SU-DHL-6 (cell line): ENCODE measurements around the gene SLF2.

ENCODE experiments used
- CTCF ChIP-seq: fragments of 200-600 bp; sonication (generic); IDR thresholded peaks from one replicate; pipeline ENCODE4 v1.5.1; 2017; ENCODE audit warnings: antibody characterized with exemption, mild to moderate bottlenecking, low read length, moderate library complexity; ENCODE audit not compliant: insufficient read depth, poor library complexity, severe bottlenecking
- EZH2phosphoT487 ChIP-seq: fragments of 200-600 bp; sonication (generic), shearing (Covaris generic); conservative IDR thresholded peaks from 2 replicates; pipeline ENCODE4 v1.6.1; 2018; ENCODE audit warnings: mild to moderate bottlenecking, antibody characterized with exemption, low read length, moderate library complexity, mixed read lengths

DNA sequence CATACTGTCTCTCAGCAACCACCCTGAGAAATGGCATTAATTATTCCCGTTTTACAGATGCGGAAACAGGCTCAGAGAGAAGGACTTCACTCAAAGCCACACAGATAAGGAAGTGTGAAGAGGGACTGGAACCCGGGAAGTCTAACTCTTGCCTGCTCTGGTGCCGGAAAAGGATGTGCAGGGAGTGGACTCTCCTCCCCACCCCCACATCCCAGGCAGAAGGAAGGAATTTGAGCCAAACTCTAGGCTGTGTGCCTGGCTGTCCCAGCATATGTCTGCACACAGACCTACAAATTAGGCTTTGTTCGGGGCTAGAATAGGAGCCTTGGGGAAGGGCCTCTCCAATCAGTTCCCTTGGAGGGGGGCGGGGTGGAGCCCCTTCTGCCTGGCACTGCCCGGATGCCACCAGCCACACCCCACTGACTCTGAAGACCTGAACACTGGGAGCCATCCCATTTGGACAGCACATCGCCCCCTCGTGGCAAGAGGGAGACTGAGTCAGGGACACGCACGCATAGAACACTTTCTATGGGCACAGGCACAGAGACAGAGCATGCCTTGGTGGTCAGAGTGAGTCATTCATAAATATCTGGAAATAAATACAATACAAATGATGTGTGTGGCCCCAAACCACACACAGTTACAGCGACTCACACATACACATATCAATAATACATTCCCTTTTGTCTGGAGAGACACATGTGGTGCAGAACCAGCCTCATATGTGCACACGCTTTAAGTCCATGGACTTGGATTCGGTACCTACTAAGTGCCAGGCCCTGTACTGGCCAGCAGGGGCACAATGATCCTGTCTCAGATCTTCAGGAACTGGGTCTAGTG, 100.0 kb downstream of the SLF2 start:
- TF ChIP-seq CTCF (peak; percentile 97), EZH2phosphoT487 (no peak)
